Mucosa of descending colon (tissue), 3 donors: Measurements from ENCODE around the gene ZNF525. TPM values are rescaled to one million over a fixed set of nuclear protein-coding genes. Genes with fewer than 3 reads are reported as not detected.

Experiments
- ATAC-seq: fragments of 200-7000 bp; cut with Tn5 transposase; one replicate; pipeline ENCODE4 v1.9.1; 2020; ENCODE audit warnings: mild to moderate bottlenecking, moderate library complexity
- DNase-seq, 3 donors: peaks; one replicate each; pipeline ENCODE4 v3.0.0-alpha.2; 2020
- H3K36me3 ChIP-seq: fragments of 200-600 bp; one replicate; pipeline ENCODE4 v1.8.0; 2021; ENCODE audit warnings: low read depth, mild to moderate bottlenecking
- H3K4me1 ChIP-seq: fragments of 200-600 bp; one replicate; pipeline ENCODE4 v1.8.0; 2021; ENCODE audit warnings: low read depth, mild to moderate bottlenecking
- H3K4me3 ChIP-seq: fragments of 200-600 bp; one replicate; pipeline ENCODE4 v1.8.0; 2021; ENCODE audit warnings: mild to moderate bottlenecking
- H3K9me3 ChIP-seq: fragments of 200-600 bp; one replicate; pipeline ENCODE4 v1.8.0; 2021; ENCODE audit warnings: mild to moderate bottlenecking
- CTCF ChIP-seq: fragments of 200-600 bp; IDR thresholded peaks from one replicate; pipeline ENCODE4 v1.8.0; 2022; ENCODE audit warnings: antibody characterized with exemption, mild to moderate bottlenecking
- intact Hi-C, 2 donors: fragments of 100-400 bp; cut with DNase I in 1 of 2; cut with micrococcal nuclease in 1 of 2; formaldehyde crosslinking; loops; one replicate each; pipeline versions ENCODE4 v1.11.0 to v1.11.1; 2022; cut with DNase I, micrococcal nuclease
- total RNA-seq, 3 donors: library from RNA; stranded (reverse); fragmentation: NEBNext Ultra II Directional in 2 of 3; extraction: Animal tissue kit (Norgen Biotek cat#: 25700) in 2 of 3; gene quantifications; one replicate each; pipeline versions ENCODE4 v1.2.1 to v1.2.4, GENCODE V29; 2021 to 2023
- donor health status: DM: no; HTN: no; CAD: no; lungs with moderate emphysema.
- donor health status: DM: no; HTN: no; CAD: no.
- donor health status: DM: no; HTN: yes; CAD: no.

The ZNF525 gene
- total RNA-seq, 3 donors from 2014 or later: 11.9 to 18.3 (median 16.5) TPM

DNA sequence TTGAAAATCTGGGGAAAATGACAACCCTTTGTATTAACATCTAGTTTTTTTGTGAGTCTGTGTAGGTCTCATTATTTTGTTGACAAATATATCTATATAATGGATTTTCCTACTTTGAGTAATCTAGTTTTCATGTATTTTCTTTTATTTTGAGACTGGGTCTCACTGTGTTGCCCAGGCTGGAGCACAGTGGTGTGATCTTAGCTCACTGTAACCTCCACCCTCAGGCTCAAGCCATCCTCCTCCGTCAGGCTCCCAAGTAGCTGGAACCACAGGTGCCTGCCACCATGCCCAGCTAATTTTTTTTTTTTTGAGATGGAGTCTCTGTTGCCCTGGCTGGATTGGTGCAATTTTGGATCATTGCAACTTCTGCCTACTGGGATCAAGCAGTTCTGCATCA is 9.2 kb downstream of the ZNF525 start:
- intact Hi-C loops: no loop called here
- peaks cover 15% of the 10 kb centered on the region for H3K36me3 ChIP-seq
- DNase-seq (no peak), ATAC-seq (no peak)
- no peak for TF ChIP-seq CTCF
- no peak overlapping the region for H3K4me3 ChIP-seq
- H3K4me1 ChIP-seq: no peaks in the 10 kb centered on the region
- H3K9me3 ChIP-seq: peaks cover 43% of the 10 kb centered on the region

GRCh38 chr19:53381376-53381775 is 15.9 kb downstream of the ZNF525 start:
- DNase-seq: no peak
- H3K9me3 ChIP-seq: peaks cover 100% of the 10 kb centered on the region
- H3K4me3 ChIP-seq: no peak overlapping the region
- H3K36me3 ChIP-seq: peaks cover 17% of the 10 kb centered on the region
- intact Hi-C loops: no loop called here
- H3K4me1 ChIP-seq: no peaks in the 10 kb centered on the region
- TF ChIP-seq CTCF: no peak
- ATAC-seq: no peak

- Histone ChIP-seq H3K4me1 (no peaks in the 10 kb centered on the region), H3K9me3 (peaks cover 73% of the 10 kb centered on the region), H3K4me3 (no peak overlapping the region), H3K36me3 (no peaks in the 10 kb centered on the region)
- DNase-seq (no peak), ATAC-seq (no peak)
- intact Hi-C loops: no loop called here
- TF ChIP-seq CTCF: no peak
Measured at GRCh38 chr19:53388168-53388567, 22.7 kb downstream of the ZNF525 start.

- no peak for TF ChIP-seq CTCF
- Histone ChIP-seq H3K36me3 (no peaks in the 10 kb centered on the region), H3K4me3 (no peak overlapping the region), H3K4me1 (no peaks in the 10 kb centered on the region), H3K9me3 (peaks cover 66% of the 10 kb centered on the region)
- ATAC-seq (no peak), DNase-seq (no peak)
- intact Hi-C loops: no loop called here
Measured at GRCh38 chr19:53388904-53389303, 23.4 kb downstream of the ZNF525 start.

DNA sequence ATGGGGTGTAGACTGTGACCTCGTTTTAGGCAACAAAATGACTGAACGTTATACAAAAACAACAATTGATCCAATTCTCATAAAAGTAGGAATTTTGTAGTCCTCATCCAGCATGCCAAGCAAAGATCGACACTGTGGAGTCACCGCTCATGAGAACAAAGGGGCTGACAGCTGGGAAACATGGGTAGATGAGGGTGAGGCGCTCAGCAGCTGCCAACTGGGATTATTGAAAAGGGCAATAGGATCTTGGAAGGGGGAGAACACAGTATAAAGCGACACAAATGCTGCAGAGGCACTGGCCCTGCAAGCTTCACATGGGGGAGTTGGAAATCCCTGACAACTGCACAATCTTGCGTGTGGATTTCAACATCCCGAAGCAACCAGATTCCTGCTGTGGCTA is 24.1 kb downstream of the ZNF525 start:
- ATAC-seq (no peak), DNase-seq (no peak)
- no peaks in the 10 kb centered on the region for H3K4me1 ChIP-seq
- intact Hi-C loops: no loop called here
- no peak overlapping the region for H3K4me3 ChIP-seq
- no peak for TF ChIP-seq CTCF
- H3K36me3 ChIP-seq: no peaks in the 10 kb centered on the region
- H3K9me3 ChIP-seq: peaks cover 59% of the 10 kb centered on the region

DNA sequence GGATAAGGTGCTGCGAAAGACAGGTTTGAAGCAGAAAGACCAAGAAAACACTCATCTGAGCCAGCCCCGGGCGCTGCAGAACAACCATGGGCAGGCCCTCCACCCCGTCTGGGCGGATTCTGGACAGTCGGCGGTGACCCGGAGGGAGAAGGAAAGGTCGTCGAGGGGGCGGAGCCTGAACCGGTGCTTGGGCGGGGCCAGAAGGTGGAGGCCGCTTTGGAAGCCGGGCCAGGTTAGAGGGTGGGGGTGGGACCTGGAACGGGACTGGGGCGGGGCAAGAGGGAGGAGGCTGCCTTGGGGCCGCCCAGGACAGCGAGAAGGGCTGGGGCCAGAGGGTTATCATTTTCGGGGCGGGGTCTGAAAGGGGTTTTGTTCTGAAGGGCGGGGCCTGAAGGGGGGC is 24.5 kb downstream of the ZNF525 start:
- Histone ChIP-seq H3K4me1 (no peaks in the 10 kb centered on the region), H3K9me3 (peaks cover 55% of the 10 kb centered on the region), H3K36me3 (no peaks in the 10 kb centered on the region), H3K4me3 (no peak overlapping the region)
- ATAC-seq: no peak
- TF ChIP-seq CTCF: no peak
- intact Hi-C loops: no loop called here
- peak in 1 of 3 donors; percentile 47 for DNase-seq
